Embryonic facial prominence (tissue), 1 donor: ENCODE measurements around the gene OGFR.

Experiments used
- DNase-seq: peaks from one replicate; pipeline ENCODE4 v3.0.0-alpha.2; 2016; ENCODE audit errors: extremely low spot score

The OGFR gene

DNA sequence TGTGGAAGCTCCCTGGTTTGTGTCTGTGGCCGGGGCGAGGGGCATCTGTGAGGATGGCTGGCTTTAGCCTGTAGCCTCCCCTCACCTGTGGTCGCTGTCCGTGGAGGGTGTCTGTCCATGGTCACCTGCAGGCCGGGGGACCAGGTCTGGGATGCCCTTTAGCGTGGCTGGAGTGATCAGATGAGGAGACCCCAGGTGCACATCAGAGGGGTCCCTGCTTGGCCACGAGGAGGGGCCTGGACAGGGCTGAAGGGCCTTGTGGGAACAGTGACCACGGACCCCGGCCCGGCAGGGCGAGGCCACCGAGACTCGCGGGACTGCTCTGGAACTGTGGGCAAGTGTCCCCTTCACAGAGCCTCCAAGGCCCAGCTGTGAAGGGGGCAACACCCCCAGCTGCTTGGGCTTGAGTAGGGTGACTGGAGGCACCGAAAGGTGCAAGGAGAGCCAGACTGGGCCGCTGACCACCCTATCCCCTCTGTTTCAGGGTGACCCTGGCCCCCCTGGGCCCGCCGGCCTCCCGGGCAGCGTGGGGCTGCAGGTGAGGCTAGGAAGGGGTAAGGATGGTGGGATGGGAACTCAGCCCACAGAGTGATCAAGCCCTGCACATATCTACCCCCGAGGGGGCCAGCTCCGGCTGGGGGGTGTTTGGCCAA, 20.8 kb downstream of the OGFR start:
- DNase-seq, result no peak

- no peak for DNase-seq
Measured at GRCh38 chr20:62825986-62826645, 21.5 kb downstream of the OGFR start.

- DNase-seq, result no peak
Measured at GRCh38 chr20:62826646-62827310, 22.1 kb downstream of the OGFR start.

GRCh38 chr20:62827311-62828038, 22.8 kb downstream of the OGFR start:
- DNase-seq, result no peak

GRCh38 chr20:62828051-62828450, 23.4 kb downstream of the OGFR start:
- DNase-seq, result no peak

DNA sequence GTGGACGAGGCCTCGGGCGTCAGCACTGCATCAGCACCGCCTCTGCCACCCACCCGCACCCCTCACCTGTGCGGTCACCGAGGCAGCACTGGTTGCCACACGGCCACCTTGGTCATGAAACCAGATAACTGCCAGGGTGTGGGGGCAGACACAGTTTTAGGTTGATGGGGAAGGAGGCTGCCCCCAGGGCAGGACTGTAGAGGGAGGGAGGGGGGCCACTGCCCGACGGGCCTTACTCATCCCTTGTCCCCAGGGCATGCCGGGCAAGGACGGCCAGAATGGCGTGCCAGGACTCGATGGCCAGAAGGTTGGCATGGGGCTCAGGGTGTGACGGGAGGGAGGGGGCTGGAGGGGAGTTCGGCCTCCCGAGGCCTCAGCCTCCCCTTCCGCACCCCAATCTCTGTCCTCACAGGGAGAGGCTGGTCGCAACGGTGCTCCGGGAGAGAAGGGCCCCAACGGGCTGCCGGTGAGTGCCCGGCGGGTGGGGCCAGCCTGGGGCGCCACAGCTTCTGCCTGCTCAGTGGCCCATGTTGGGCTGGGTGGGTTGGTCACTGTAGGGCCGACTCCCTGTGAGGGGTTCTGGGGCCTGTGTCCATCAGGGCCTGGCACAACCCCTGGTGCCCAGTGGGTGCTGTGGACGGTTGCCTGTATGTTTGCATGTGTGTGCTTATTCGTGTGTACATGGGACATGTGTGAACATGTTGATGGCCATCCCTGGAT, 24.0 kb downstream of the OGFR start:
- no peak for DNase-seq

GRCh38 chr20:62829231-62830230, 24.9 kb downstream of the OGFR start:
- no peak for DNase-seq

DNA sequence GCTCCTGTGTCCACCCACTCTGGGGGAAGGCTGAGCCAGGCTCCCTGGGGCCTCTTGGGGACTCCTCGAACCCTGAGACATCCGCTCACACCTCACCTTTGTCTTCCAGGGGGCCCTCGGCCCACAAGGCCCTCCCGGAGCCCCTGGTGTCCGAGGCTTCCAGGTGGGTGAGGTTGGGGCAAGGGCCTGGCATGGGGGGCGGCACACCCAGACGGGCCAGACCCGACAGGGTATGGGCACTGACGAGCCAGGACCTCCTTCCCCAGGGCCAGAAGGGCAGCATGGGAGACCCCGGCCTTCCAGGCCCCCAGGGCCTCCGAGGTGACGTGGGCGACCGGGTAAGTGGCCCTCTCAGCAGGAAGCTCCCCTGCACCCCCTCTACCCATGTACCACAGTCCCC, 25.6 kb downstream of the OGFR start:
- no peak for DNase-seq

- no peak for DNase-seq
Measured at GRCh38 chr20:62830821-62831220, 26.2 kb downstream of the OGFR start.

DNA sequence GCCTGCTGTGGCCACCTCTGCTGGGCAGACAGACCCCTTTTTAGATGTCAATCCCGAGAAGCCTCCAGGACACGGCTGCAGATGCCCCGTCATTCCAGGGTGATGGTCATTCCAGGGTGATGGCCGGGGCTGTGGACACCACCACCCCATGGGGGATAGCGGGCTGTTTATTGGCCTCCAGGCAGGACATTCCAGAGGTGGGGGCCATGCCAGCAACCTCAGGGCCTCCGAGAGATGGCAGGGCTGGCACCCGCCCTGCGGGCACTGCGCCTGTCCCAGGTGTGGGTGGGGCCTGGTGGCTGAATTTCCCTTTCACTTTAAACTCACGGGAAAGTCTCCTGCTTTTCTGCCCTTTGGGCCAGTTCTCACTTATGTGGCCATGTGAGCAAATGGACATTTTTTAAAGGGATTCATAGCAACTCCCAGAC, 26.7 kb downstream of the OGFR start:
- no peak for DNase-seq

GRCh38 chr20:62831854-62832211, 27.2 kb downstream of the OGFR start:
- DNase-seq, result no peak

- no peak for DNase-seq
Measured at GRCh38 chr20:62832212-62832922, 27.7 kb downstream of the OGFR start.

- no peak for DNase-seq
Measured at GRCh38 chr20:62832951-62833391, 28.3 kb downstream of the OGFR start.

DNA sequence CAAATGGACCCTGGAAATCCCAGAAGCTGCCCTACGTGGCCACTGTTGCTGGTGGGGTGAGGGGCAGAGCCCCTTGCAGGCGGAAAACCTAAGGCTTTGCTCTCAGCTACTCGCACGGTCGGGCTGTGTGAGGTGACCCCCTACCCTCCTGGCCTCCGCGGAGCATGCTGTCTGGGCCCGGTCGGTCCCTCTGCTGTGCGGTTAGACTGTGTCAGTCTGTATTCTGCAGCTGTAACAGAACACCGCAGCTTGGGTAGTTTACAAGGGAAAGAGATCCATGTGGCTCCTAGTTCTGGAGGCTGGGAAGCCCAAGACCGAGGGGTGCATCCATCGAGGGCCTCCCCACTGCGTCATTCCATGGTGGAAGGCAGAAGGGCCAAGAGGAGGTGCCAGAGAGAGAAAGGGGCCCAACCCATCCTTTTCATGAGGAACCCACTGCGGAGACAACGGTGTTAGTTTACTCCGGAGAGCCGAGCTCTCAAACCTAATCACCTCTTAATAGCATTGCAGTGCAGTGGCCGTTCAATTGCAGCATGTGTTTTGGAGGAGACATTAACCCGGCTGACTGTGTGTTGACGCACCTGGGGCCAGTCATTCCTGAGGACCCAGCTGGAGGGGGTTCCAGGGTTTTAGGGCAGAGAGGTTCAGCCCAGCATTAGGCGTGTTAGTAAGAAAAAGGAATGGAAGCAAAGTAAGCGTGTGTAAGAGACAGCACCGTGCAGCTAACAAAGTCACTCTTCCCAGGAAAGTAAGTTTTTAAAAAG, 30.5 kb downstream of the OGFR start:
- DNase-seq, result no peak

GRCh38 chr20:62835931-62836861, 31.6 kb downstream of the OGFR start:
- no peak for DNase-seq

DNA sequence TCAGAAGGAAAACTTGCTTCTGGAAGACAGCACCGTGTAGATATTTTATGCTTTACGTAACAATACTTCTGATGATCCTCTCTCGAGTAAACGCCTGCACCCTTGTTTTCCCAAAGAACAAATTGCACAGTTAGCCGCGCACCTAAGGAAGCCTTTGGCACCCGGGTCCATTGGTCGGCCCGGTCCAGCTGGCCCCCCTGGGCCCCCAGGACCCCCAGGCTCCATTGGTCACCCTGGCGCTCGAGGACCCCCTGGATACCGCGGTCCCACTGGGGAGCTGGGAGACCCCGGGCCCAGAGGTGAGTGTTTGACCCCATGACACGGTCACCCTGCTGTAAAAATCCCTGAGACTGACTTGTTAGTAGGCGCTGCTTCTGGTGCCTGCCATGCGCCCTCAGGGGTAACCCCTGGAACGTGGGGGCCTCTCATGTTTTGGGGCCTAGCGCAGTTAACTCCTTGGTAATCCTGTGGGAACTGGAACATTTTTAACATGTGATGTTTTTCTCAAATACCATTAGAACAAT, 32.4 kb downstream of the OGFR start:
- DNase-seq, result no peak

- DNase-seq, result no peak
Measured at GRCh38 chr20:62837790-62838127, 33.1 kb downstream of the OGFR start.
